K562 (cell line): ENCODE measurements around the gene HOXA7.

Experiments used
- ELK1 ChIP-seq: sonication (generic); formaldehyde crosslinking; IDR thresholded peaks from 2 replicates; pipeline ENCODE4 v1.8.1; 2022; ENCODE audit warnings: missing genetic modification reagents
- ZBTB9 ChIP-seq: fragments of 450-650 bp; formaldehyde crosslinking; IDR thresholded peaks from 2 replicates; pipeline ENCODE4 v1.4.0; 2020; ENCODE audit warnings: mild to moderate bottlenecking, moderate library complexity

- TF ChIP-seq ELK1 (CRISPR knock-in tag) (no peak), ZBTB9 (CRISPR knock-in tag) (no peak)
Observed at GRCh38 chr7:27158436-27159265, 2.2 kb upstream of the HOXA7 start.
